ENCODE measurements around the gene HMGXB4.

GRCh38 chr22:35316751-35317150 is 59.5 kb downstream of the HMGXB4 start:
- no peak for TF ChIP-seq CTCF (optimal IDR thresholded peaks at IDR 0.05 in 1 of 3, IDR thresholded peaks at IDR 0.05 in 1 of 3, conservative IDR thresholded peaks at IDR 0.05 in 1 of 3; ENCODE audit: extremely low read depth in 1 of 3, insufficient read depth in 2 of 3, low read length in 3 of 3)
- TF ChIP-seq EZH2 (IDR thresholded peaks at IDR 0.05; ENCODE audit: low read length), result no peak
